HG03175 (cell line): ENCODE measurements around the gene ADGRL3.
"Not testable (repeated sequence)": the region's sequence is repeated elsewhere in the genome, so short reads cannot be mapped to it uniquely, and the experiment has no call there.

Source experiments
- ATAC-seq: cut with Tn5 transposase; IDR thresholded peaks from one replicate; pipeline ENCODE4 v1.9.1; 2021; ENCODE audit warnings: mild to moderate bottlenecking, moderate library complexity; ENCODE audit not compliant: unreplicated experiment

The ADGRL3 gene

DNA sequence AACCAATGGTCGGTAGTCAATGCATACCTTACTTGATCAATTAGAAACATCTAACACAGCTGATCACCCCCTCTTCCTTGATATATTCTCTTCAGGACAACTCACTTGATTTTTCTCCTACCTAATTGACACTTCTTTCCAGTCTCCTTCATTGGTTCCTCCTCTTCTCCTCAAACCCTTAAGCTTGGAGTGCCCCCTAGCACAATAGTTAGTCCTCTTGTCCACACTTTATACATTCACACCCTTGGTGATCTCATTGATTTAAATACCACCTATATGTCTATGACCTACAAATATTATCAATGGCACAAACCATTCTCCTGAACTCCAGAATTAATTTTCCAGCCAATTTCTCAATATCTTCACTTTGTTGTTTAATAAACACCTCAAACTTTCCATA is 724.0 kb downstream of the ADGRL3 start:
- ATAC-seq = no peak

DNA sequence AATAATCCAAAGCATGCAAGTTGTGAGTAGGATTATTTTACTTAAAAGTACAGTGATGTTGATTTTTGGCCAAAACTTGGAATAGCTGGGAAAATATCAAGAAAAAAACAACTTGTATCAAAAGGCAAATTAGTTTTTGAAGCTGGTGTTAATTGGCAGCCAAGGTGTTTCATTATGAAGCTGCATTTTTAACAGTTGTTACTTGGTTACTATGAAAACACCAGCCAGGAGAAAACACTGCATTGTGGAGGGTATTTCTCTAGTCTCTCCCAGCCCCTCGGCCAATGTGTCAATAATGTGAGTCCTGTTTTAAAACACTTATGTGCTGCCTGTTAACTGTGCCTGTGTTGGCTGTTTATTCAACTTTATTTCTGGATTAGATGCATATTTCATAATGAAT is 733.4 kb downstream of the ADGRL3 start:
- ATAC-seq = no peak

DNA sequence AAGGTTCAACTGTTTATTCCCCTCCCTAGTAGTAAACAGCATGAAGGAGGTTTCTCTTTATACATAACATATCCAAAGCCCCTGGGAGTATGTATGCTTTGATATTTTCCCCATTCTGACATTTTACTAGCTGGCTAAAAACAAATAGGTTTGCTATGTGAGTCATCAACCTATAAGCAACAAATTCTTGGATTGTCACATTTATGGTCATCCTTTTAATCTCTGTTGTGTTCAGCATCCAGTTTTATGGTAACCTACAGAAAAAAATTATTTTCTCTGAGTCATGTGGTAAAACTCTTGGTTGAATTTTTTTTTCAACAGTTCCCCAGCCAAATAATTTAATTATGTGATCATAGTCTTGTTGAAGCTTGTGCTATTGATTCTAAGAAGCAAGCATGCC is 734.1 kb downstream of the ADGRL3 start:
- ATAC-seq = no peak

DNA sequence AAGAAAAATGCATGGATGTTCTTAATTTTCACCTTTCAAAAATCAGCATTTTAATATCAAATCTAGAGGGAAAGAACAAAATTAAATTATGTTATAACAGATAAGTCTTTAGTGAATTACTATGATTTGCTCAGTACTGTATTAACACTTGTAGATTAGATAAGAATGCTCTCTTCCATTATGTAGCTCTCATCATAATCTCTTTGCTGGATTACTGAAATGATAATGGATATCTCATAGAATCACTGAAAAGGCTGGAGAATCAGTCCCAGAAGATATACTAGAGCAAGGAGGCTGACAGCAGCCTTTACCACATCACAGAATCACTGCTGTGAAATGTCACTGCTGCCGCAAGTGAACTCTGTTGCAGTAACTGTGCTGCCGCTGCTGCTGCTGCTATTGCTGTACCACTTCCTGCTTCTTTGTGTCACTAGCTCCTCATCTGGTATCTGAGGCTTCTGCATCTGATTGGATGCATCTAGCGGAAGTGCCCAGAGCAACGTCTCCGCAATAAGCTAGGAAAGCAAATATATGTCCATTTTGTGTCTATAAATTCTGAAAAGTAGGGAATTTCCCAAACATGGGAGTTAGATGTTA is 738.2 kb downstream of the ADGRL3 start:
- ATAC-seq = no peak

DNA sequence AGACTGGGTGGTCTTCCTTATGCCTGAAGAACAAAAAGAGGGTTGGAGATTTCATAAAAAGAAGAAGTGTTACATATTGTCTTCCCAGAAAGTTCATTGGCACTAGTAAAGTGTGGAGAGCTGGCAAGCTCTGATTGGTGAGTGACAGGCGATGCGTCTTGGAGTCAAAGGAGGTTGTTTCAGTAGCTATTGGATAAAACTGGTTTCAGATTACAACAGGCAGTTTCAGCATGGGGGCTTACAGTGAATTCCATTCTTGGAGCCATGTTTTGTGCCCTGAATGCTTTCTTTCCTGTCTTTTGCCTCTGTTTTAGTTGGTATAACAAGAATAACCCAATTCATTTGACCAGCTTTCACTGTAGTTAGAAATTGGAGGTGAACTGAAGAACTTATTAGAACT is 750.5 kb downstream of the ADGRL3 start:
- ATAC-seq = no peak

DNA sequence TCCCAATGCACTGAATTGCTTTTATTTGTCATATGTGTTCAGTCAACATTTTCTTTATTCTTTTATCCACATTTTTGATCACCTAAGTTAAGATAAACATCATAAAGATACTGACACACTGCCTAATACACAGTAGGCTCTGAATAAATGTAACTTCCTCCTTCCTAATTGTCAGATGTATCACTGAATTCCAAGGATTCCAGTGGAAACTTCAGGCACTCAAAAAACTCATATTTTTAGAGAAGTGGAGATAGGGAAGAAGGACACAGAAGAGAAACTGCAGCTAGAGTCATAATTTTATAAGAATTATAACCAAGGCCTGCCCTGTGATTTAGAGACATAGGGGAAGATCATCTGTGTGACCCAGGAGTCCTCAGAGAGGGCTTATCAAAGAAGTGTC is 753.3 kb downstream of the ADGRL3 start:
- no peak for ATAC-seq

DNA sequence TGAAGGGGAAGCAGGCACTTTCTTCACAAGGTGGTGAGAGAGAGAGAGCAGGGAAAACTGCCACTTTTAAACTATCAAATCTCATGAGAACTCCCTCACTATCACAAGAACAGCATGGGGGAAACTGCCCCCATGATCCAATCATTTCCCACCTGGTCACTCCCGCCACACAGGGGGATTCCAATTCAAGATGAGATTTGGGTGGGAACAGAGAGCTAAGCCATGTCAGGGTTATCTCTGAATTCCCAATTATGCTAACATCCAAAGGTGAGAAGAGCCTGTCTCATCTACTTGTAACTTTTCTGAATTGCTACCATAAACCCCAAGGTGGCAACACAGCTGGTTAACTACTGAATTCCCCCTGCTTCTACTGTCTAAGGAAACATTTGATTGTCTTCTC is 758.5 kb downstream of the ADGRL3 start:
- ATAC-seq = no peak

DNA sequence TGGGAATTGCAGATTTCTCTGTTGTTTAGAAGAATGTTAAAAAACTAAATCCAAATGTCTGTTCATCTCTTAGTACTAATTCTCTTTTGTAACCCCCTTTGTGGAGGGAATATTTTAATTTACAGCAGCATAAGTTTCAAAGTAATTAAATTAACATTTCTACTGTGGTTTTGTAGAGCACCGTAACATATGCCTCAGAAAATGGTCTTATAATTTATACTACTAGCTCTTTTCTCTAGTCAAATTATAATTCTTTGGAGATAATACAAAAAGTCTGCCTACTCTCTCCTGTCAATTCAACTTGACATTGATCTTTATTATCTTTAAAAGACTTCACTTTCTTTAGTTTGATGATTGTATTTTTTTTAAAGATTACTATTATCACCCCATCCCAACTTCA is 759.0 kb downstream of the ADGRL3 start:
- ATAC-seq = no peak

DNA sequence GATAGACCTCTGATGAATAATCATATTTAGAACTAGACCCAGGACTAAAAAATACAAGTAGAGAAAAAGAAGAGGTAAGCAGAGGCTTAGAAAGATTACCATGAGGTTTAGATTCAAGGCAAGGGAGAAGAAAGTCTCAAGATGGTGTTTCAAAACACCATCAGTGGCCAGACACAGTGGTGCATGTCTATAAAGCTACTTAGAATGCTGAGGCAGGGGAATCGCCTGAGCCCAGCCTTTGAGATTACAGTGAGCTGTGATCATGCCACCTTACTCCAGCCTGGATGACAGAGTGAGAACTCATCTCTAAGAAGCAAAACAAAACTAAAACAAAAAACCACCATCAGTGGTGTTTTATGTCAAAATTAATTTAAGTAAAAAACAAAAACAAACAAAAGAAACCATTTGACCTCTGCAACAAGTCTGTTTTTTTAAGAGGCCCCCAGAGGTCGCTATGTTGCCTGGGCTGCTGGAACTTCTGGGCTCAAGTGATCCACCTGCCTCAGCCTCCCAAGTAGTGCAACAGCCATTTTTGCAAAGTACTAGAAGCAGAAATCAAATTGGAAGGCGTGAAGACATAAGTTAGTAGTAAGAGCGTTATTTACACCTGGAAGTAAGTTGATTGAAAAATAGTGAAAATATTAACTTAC is 784.3 kb downstream of the ADGRL3 start:
- no peak for ATAC-seq

DNA sequence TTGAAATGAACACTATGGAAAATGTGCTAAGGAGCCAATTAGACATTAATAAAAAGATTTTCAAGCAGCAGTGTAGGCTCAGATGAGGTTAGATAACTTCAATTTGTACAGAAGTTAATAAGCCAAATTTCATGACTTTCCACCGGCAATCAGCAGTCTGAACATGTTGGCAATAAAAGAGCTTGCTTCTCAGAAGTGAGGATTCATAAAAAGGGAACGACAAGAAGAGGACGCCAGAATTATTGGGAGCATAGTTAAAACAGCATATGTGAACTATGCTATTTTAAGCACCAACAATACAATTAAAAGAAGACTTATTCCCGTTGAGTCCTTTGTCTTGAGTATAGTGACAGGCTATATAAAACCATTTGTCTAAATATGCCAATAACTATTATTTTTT is 785.3 kb downstream of the ADGRL3 start:
- no peak for ATAC-seq

DNA sequence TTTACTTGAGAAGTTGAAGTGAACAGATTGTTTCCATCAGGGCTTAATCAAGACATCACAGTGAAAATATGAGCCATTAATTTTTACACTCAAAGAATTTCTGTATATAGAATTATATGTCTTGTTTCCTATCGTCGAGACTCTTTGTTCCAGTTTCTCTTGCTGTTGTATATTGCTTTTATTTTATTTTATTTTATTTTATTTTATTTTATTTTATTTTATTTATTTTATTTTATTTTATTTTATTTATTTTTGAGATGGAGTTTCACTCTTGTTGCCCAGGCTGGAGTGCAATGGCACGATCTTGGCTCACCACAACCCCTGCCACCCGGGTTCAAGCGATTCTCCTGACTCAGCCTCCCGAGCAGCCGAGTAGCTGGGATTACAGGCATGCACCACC is 786.8 kb downstream of the ADGRL3 start:
- ATAC-seq = not testable (repeated sequence)

DNA sequence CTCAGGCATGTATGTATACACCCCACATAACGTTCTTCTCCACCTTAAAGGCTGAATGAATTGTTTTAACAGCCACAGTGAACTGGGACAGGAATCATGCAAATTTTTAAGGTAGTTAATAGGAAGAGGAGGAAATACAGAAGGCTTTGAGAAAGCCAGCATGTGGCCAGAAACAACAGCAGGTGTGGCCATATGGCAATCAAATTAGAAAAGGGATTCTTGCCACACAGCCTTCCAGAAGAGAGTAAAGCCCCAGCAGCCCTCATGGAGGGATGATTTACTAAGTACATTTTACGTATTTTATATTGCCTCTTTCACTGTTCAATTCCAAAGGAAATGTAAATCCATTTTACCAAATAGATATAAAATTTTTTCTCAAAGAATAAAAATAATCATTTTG is 792.2 kb downstream of the ADGRL3 start:
- no peak for ATAC-seq

DNA sequence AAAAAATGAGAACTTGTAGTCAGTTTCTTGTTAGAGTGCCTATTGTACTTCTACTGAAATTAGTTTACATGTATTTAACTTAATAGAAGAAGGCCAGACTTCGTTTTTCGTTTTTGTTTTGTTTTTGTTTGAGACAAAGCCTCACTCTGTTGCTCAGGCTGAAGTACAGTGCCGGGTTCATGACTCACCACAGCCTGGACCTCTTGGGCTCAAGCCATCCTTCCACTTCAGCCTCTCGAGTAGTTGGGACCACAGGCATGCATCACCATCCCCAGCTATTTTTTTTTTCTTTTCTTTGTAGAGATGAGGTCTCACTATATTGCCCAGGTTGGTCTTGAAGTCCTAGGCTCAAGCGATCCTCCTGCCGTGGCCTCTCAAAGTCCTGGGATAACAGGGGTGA is 793.9 kb downstream of the ADGRL3 start:
- ATAC-seq = no peak

DNA sequence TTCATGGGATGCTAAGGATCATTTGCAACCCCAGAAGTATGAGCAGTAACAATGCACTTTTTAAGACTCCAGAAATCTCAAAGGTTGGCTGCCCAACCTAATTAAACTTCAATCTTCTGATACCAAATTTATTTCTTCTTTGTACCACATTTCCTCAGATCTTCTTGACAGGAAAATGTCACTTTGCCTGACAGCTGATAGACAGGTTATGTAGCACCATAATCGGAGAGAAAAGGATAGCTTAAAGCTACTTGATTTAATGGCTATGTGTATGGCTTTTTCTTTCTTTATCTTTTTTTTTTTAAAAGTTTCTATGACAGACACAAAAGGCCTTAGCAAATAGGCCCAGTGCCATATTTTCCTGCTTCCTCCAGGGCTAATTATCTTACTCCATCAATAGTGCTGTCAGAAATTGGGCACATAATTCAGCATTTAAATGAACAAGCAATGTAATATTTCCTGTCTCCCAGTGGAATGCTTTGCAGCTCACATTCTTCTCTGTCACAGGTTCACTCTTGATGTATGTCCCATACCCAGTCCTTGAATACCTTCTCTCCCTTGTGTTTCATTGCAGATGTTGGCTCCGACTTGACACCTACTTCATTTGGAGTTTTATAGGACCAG is 795.7 kb downstream of the ADGRL3 start:
- ATAC-seq = no peak

DNA sequence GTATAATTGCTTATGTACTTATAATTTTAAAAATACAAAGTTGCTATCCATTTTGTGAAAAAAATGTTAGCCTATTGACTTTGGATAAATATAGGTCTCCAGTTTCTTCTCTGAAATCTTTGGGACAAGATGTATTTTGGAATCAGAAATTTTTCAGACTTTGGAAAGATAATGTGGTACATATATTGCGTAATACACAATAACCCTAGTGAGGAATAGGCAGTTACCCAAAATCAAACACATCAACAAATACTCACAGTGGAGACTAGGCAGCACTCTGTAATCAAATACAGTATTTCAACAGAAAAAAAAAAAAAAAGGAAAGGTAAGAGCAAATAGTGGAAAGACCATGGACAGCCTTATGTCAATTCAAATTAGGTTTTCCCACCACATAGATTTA is 796.8 kb downstream of the ADGRL3 start:
- ATAC-seq = no peak

DNA sequence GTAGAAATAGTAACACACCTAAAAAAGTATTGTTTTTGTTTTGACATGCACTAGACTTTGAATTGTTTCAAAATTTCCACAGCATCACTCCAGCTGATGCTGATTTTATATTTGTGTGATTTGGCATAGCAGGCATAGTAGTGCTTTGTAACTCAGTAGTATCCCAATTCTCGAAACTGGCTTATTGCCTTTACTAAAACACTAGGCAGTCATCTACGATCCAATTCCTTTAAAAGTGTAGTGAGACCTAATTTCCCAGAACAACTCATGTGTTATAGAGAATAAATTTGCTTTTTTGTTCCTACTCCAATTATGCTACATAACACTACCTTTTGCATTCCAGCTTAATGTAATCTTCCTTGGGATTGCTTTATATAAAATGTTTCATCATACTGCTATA is 797.7 kb downstream of the ADGRL3 start:
- ATAC-seq = no peak

DNA sequence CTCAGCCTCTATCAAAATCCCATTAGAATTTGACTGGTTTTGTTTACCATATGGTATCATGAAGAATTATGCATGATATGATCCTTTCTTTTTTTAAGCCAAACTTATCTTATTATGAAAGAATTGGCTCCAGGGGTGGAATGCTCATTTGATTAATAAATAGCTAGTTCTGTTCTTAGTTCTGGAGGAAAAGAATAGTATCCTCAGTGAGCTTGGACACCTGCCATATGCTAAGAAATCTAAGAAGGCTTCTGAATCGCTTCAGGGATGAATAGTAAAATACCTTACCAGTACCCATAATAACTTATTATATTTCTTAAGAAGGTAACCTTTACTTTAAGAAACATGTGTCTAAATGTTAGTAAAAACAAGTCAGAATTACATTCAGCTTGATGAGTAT is 803.6 kb downstream of the ADGRL3 start:
- no peak for ATAC-seq

DNA sequence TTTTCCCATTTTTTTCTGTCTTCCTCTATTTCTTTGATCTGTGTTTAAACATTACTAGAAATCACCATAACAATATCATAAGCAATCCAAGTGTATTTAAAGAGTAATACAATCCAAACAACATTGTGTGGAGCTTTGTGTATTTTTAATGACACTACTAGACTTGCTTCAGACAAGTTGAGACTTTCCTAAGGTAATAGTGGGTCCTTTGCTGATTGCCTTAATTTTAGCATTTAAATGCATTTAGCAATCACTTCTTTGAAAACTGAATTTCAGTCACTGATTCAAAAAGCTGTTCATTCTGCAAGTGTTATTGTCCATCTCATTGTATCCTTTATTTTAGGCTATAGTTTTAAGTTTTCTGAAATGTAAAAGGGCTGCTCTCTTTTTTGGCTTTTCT is 804.8 kb downstream of the ADGRL3 start:
- ATAC-seq = no peak

DNA sequence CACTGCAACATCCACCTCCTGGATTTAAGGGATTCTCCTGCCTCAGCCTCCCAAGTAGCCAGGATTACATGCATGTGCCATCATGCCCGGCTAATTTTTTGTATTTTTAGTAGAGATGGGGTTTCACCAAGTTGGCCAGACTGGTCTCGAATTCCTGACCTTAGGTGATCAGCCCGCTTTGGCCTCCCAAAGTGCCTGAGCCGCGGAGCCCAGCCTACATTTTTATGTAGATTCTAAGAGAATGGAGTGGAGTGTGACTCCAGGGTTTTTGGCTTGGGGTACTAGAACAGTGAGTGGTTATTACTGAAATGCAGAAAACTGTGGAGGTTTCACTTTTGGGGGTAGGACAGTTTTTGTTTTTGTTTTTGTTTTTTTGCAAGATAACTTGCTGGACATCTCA is 806.0 kb downstream of the ADGRL3 start:
- ATAC-seq = no peak

DNA sequence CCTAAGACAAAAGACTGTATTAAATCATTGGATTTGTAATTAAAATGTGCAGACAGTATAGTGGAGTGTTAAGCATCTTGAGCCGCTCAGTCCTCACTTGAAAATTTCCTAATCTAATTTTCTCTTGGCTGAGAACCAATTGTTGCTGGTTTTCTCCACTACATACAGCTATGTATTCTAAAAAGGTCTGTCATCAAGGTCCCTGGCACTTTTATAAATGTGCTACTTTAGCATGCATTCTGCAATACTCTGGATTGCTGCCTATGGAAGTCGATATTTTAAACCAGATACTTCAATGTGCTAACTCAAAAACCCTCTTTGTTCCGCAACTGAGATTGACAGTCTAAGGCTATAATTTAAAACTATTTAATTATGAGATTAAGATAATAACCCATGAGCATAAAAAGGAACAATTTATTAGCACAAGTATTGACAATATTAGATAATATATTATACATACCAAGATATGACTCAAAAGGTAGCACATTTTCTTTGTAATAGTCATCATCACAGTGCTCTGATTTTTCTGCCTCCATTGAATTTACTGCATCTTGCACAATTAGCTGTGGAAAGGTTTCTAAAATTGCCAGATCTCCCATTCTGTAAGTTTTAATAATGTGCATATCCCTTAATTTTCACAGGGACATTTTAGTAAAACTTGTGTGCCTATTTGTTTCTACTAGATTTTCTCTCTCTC is 815.1 kb downstream of the ADGRL3 start:
- ATAC-seq = no peak

DNA sequence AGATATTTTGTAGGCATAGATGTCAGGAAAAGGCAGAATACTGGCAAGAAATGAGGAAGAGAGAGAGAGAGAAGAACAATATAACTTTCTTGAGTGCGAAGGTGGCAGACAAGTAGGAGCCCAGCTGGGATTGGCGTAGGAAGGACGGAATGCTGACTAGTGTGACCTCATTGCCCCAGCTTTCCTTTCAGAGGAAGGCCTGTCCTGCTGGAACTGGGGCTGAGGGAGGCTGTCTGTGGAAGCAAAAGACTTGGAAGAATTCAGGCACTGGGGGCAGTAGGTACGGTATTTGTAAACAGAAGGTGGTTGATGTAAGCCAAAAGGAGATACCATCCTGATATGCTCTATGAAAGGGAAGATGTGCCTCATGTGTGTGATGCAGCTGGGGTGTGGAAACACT is 818.4 kb downstream of the ADGRL3 start:
- no peak for ATAC-seq

DNA sequence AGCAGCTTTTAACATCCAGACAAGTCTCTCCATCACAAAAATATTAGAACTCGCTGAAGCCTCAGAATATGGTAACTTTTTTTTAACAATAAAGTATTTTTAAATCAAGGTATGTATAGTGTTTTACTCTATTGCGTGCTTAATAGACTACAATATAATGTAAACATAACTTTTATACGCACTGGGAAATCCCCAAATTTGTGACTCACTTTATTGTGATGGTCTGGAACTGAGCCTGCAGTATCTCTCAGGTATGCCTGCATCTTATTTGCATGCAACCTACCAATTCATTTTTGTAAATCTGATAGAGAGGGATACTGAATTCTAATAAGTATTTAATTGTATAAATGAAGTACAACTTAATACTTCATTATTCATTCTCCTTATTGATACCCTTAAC is 823.5 kb downstream of the ADGRL3 start:
- ATAC-seq = no peak
